ENCODE measurements around the gene RUNX1. TPM values are rescaled to one million over a fixed set of nuclear protein-coding genes. Genes with fewer than 3 reads are reported as not detected.

RUNX1 gene
- total RNA-seq, 2 donors from 2014 or later = 21.3 to 23.0 TPM

GRCh38 chr21:35052801-35053200 is 3.7 kb upstream of the RUNX1 start:
- Histone ChIP-seq H3K36me3 (no peaks in the 10 kb centered on the region), H3K4me1 (peaks cover 5% of the 10 kb centered on the region), H3K27ac (no peak overlapping the region), H3K9me3 (no peaks in the 10 kb centered on the region), H3K27me3 (no peaks in the 10 kb centered on the region), H3K4me3 (no peak overlapping the region), H3K9ac (ENCODE audit: low read depth in 2 of 2, low read length in 2 of 2) (no peak overlapping the region)
- TF ChIP-seq, protein P1, sequence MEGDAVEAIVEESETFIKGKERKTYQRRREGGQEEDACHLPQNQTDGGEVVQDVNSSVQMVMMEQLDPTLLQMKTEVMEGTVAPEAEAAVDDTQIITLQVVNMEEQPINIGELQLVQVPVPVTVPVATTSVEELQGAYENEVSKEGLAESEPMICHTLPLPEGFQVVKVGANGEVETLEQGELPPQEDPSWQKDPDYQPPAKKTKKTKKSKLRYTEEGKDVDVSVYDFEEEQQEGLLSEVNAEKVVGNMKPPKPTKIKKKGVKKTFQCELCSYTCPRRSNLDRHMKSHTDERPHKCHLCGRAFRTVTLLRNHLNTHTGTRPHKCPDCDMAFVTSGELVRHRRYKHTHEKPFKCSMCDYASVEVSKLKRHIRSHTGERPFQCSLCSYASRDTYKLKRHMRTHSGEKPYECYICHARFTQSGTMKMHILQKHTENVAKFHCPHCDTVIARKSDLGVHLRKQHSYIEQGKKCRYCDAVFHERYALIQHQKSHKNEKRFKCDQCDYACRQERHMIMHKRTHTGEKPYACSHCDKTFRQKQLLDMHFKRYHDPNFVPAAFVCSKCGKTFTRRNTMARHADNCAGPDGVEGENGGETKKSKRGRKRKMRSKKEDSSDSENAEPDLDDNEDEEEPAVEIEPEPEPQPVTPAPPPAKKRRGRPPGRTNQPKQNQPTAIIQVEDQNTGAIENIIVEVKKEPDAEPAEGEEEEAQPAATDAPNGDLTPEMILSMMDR (IDR thresholded peaks at IDR 0.05) = no peak
- intact Hi-C loops (cut with DNase I) = loop anchor here (5.0 to 10.0 kb wide), 2 partner anchors 350 to 892 kb away; no protein-coding TSS in a partner anchor
- no peak for DNase-seq

DNA sequence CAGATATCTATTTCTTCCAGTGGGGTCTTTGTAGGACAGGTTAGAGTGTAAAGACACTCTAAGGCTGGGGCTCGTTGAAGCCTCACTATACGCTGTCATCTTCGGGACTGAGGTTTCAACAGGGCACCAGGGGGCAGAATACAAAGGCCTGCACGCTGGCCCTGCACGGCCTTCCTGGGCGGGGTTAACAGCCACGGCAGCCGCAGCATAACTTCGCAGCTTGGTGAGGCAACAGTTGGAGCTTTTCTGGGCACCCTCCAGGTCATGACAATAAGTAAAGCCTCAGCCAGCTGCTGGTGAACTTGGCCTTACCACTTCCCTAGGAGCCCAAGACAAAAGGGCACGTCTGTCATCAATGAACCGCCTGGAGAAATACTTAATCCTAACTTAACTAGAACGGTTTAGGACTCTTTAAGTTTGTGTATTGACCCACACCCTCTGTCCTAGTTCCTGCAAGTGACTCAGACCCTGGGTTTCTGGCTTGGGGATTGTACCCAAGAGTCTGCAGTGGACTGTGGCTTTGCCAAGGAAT is 2.3 kb upstream of the RUNX1 start:
- intact Hi-C loops (cut with DNase I) = loop anchor here (5.0 to 10.0 kb wide), 2 partner anchors 351 to 893 kb away; no protein-coding TSS in a partner anchor
- peak overlapping the region in 1 of 2 donors; percentile 13 for H3K9ac ChIP-seq (ENCODE audit: low read depth in 2 of 2, low read length in 2 of 2)
- H3K36me3 ChIP-seq = no peaks in the 10 kb centered on the region
- H3K27me3 ChIP-seq = no peaks in the 10 kb centered on the region
- TF ChIP-seq, protein P1 (IDR thresholded peaks at IDR 0.05) = peak; percentile 52
- no peaks in the 10 kb centered on the region for H3K9me3 ChIP-seq
- H3K27ac ChIP-seq = peak overlapping the region; percentile 43
- H3K4me1 ChIP-seq = peaks cover 5% of the 10 kb centered on the region
- H3K4me3 ChIP-seq = no peak overlapping the region
- DNase-seq = peak; percentile 87

DNA sequence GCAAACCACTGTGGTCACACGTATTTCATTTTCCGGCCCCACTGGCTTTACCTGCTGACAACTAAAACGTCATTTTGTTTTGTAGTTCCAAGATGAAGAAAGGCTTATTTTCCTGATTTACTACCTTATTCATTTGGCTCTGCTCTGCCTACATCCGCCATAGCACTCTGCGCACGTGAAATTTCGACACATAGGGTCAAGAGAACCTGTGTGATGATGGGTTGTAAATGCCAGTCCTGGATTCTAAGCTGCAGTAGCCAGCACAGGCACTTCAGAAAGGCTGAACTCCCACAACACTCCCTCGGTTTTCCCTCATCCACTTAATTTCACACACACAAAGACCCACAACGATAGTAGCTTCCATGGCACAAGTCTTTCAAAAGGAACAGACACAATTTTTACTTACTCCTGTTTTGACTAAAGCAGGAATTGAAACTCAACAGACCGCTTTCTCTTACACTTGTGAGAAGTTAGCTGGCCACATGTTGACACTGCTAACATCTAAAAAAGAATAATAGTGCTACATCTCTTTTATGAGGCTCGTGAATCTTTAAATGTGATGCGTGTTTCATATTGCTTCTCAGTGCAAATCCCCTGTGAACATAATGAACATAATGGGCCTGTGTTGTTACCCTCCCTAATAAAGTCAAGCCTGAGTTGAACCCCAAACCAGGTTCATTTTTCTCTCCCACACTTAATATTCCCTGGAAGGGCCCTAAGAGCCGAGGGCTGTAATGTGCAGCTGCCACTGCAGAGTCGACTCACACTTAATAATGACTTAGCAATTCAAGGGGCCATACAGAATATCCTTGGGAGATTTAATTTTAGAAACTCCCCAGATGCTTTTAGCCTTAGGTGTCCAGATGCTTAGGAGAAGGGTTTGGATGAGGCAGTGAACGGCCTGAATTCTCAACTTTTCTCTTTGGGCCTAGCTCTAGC is 1.5 kb upstream of the RUNX1 start:
- intact Hi-C loops (cut with DNase I) = loop anchor here (5.0 to 10.0 kb wide), 2 partner anchors 352 to 894 kb away; no protein-coding TSS in a partner anchor
- peaks cover 5% of the 10 kb centered on the region for H3K4me1 ChIP-seq
- peak overlapping the region in 1 of 2 donors; percentile 13 for H3K9ac ChIP-seq (ENCODE audit: low read depth in 2 of 2, low read length in 2 of 2)

GRCh38 chr21:35048183-35048601 is 910 bp downstream of the RUNX1 start:
- Histone ChIP-seq H3K27ac (peak overlapping the region; percentile 69), H3K9me3 (no peaks in the 10 kb centered on the region), H3K4me1 (peaks cover 5% of the 10 kb centered on the region), H3K4me3 (peak overlapping the region; percentile 21), H3K36me3 (no peaks in the 10 kb centered on the region), H3K9ac (ENCODE audit: low read depth in 2 of 2, low read length in 2 of 2) (peak overlapping the region; percentile 13 to 51), H3K27me3 (no peaks in the 10 kb centered on the region)
- DNase-seq = no peak
- intact Hi-C loops (cut with DNase I) = no loop called here
- TF ChIP-seq, protein P1 (IDR thresholded peaks at IDR 0.05) = no peak

More for the DNA sequence above, 1.5 kb upstream of the RUNX1 start:
- no peaks in the 10 kb centered on the region for H3K36me3 ChIP-seq
- no peak for DNase-seq
- H3K4me3 ChIP-seq = no peak overlapping the region
- H3K27me3 ChIP-seq = no peaks in the 10 kb centered on the region
- TF ChIP-seq, protein P1 (IDR thresholded peaks at IDR 0.05) = no peak
- peak overlapping the region; percentile 43 for H3K27ac ChIP-seq
- H3K9me3 ChIP-seq = no peaks in the 10 kb centered on the region

DNA sequence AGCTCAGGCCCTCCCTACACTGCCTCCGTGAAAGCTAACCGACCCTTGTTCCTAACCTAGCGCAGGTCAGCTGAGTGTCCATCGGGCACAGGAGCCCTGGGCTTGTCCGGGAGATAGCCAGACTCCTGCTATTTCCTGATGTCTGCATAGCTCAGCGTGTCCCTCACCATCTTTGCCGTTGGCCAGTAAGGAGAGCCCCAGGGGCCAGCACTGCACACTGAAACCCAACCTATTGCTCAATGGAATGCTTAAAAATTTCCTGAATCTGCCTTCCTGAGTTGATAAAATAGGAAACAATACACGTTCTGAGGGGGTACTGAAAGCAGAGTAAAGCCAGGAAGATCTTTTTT is 2.2 kb downstream of the RUNX1 start:
- no peak for DNase-seq
- peaks cover 5% of the 10 kb centered on the region for H3K4me1 ChIP-seq
- no peak overlapping the region for H3K4me3 ChIP-seq
- peak overlapping the region; percentile 48 to 51 for H3K9ac ChIP-seq (ENCODE audit: low read depth in 2 of 2, low read length in 2 of 2)
- H3K27ac ChIP-seq = peak overlapping the region; percentile 26
- H3K36me3 ChIP-seq = no peaks in the 10 kb centered on the region
- no peaks in the 10 kb centered on the region for H3K27me3 ChIP-seq
- TF ChIP-seq, protein P1 (IDR thresholded peaks at IDR 0.05) = no peak
- intact Hi-C loops (cut with DNase I) = no loop called here
- no peaks in the 10 kb centered on the region for H3K9me3 ChIP-seq
